Parathyroid adenoma (tissue), 2 donors: ENCODE results near the gene TNFSF10.

ENCODE experiments used
- H2AFZ ChIP-seq: fragments of 300-600 bp; sonication (generic); one replicate; pipeline ENCODE4 v1.7.0; 2017; ENCODE audit warnings: antibody characterized with exemption, mild to moderate bottlenecking
- H3K27ac ChIP-seq: fragments of 300-600 bp; sonication (generic); one replicate; pipeline ENCODE4 v1.7.0; 2017
- H3K27me3 ChIP-seq: fragments of 300-600 bp; sonication (generic); one replicate; pipeline ENCODE4 v1.7.0; 2017; ENCODE audit warnings: low read length; ENCODE audit not compliant: control insufficient read depth, insufficient read depth
- H3K36me3 ChIP-seq: fragments of 300-600 bp; sonication (generic); one replicate; pipeline ENCODE4 v1.7.0; 2017; ENCODE audit warnings: low read length; ENCODE audit not compliant: control insufficient read depth, insufficient read depth
- H3K4me1 ChIP-seq: fragments of 300-600 bp; sonication (generic); one replicate; pipeline ENCODE4 v1.7.0; 2017; ENCODE audit warnings: control low read depth
- H3K4me2 ChIP-seq: fragments of 300-600 bp; sonication (generic); one replicate; pipeline ENCODE4 v1.7.0; 2017; ENCODE audit warnings: low read length
- H3K4me3 ChIP-seq: fragments of 300-600 bp; sonication (generic); one replicate; pipeline ENCODE4 v1.7.0; 2017; ENCODE audit warnings: low read depth, low read length
- H3K79me2 ChIP-seq: fragments of 300-600 bp; sonication (generic); one replicate; pipeline ENCODE4 v1.7.0; 2017; ENCODE audit warnings: control low read depth
- H3K9ac ChIP-seq: fragments of 300-600 bp; sonication (generic); one replicate; pipeline ENCODE4 v1.7.0; 2017; ENCODE audit warnings: mild to moderate bottlenecking
- H3K9me3 ChIP-seq: fragments of 300-600 bp; sonication (generic); one replicate; pipeline ENCODE4 v1.7.0; 2017; ENCODE audit warnings: low read length; ENCODE audit not compliant: control insufficient read depth
- TF ChIP-seq, protein P1 (sequence below): fragments of 300-600 bp; sonication (generic); IDR thresholded peaks from one replicate; pipeline ENCODE4 v1.7.0; 2017; ENCODE audit warnings: antibody characterized with exemption, mild to moderate bottlenecking
- donor health status: primary hyperparathyroidism.

TNFSF10 gene

DNA sequence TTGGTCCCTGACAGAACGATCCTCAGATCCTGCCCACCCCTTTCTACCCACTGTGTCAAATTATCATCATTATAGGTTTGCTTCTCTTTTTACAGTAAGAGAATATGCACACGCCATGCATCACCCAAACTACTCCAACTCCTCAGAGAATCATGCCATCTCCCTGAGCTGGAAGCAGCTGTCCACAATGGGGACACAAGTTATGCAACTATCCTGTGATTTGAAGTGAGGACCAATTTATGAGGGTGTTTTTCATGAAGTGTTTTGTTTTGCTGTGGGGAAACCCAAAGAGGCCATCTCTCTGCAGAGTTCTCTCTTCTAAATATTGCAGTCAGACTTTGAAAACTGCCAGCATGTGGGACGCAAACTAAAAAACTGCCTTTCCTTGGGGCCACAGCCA lies 35.8 kb upstream of the TNFSF10 start:
- H3K79me2 ChIP-seq: no peaks in the 10 kb centered on the region
- H3K4me1 ChIP-seq: peaks cover 17% of the 10 kb centered on the region
- H3K4me3 ChIP-seq: no peak overlapping the region

DNA sequence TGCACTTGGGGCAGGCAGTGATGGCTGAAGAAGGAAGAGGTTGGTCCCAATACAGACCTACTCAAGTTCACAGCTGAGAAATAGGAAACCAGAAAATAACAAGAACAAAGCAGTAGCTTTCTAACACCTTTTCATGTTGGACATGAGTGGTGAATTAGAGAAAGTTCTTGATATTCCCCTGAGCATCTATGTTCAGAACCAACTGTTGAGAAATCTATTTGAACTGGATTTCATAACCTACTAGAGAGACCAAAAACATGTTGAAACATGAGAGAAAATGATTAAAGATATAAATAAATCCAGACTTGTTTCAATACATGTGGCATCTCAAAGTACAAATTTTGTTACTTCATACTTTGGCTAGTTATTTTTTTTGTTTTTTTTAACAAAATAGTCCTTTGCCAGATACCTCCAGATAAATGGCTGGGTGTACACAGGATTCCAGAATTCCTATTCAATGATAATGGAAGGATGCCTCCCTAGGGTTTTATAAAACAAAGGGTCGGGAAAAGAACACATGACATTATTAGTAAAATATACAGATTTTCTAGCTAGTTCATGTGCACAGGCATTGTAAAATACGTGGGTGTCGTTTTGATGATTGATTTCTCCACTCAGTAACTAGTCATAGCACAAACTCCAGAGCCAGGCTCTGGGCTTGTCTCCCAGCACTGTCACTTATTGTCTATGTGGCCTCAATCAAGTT lies 34.4 kb upstream of the TNFSF10 start:
- H3K4me1 ChIP-seq: peaks cover 16% of the 10 kb centered on the region
- H3K4me2 ChIP-seq: no peak overlapping the region
- no peak overlapping the region for H3K9ac ChIP-seq

More for the DNA sequence above, 35.8 kb upstream of the TNFSF10 start:
- TF ChIP-seq, protein P1, sequence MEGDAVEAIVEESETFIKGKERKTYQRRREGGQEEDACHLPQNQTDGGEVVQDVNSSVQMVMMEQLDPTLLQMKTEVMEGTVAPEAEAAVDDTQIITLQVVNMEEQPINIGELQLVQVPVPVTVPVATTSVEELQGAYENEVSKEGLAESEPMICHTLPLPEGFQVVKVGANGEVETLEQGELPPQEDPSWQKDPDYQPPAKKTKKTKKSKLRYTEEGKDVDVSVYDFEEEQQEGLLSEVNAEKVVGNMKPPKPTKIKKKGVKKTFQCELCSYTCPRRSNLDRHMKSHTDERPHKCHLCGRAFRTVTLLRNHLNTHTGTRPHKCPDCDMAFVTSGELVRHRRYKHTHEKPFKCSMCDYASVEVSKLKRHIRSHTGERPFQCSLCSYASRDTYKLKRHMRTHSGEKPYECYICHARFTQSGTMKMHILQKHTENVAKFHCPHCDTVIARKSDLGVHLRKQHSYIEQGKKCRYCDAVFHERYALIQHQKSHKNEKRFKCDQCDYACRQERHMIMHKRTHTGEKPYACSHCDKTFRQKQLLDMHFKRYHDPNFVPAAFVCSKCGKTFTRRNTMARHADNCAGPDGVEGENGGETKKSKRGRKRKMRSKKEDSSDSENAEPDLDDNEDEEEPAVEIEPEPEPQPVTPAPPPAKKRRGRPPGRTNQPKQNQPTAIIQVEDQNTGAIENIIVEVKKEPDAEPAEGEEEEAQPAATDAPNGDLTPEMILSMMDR: no peak
- Histone ChIP-seq H3K36me3 (no peaks in the 10 kb centered on the region), H3K27ac (peak overlapping the region; percentile 38), H3K4me2 (no peak overlapping the region), H2AFZ (peak overlapping the region; percentile 35), H3K9ac (no peak overlapping the region), H3K27me3 (no peaks in the 10 kb centered on the region), H3K9me3 (no peaks in the 10 kb centered on the region)

DNA sequence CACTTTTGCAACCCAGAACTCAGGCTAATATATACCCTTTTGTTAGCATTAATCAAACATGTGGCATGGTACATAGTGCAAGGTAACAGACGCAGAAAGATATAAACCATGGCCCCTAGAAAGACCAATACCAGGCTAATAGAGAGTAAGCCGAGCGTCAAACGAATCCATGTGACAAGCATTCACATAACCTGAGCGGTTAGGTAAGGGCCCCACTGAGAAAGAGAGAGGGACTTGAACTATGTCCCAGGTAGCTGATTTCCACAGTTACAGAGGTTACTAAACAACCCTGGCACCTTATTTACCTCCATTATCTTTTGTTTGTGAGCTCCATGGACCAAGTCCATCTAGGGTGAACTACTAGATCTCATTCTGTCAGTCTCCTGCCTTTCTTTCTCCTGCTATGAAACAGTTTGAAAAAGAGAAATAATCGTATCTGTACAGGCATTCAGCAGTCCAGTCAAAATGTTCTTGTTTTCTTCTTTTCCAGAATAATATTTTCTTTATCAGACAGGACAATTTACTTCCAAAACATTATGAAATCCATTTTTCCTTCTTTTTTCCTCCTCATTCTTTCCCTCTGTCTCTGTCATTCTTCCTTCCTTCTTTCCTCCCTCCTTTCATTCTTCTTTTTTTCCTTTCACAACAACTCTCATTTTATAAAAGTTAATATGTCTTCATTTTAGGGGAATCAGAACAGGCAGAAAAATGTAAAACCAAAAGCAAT lies 30.5 kb upstream of the TNFSF10 start:
- Histone ChIP-seq H3K36me3 (no peaks in the 10 kb centered on the region), H3K4me2 (no peak overlapping the region), H3K79me2 (no peaks in the 10 kb centered on the region), H3K9me3 (no peaks in the 10 kb centered on the region), H3K9ac (no peak overlapping the region), H3K27ac (peak overlapping the region; percentile 82), H3K27me3 (no peaks in the 10 kb centered on the region), H3K4me3 (no peak overlapping the region), H3K4me1 (peaks cover 43% of the 10 kb centered on the region), H2AFZ (peak overlapping the region; percentile 70)
- TF ChIP-seq, protein P1: no peak

More for the DNA sequence above, 34.4 kb upstream of the TNFSF10 start:
- no peaks in the 10 kb centered on the region for H3K27me3 ChIP-seq
- no peaks in the 10 kb centered on the region for H3K79me2 ChIP-seq
- H3K4me3 ChIP-seq: no peak overlapping the region
- TF ChIP-seq, protein P1: no peak
- H3K27ac ChIP-seq: peak overlapping the region; percentile 11
- H3K36me3 ChIP-seq: no peaks in the 10 kb centered on the region
- peak overlapping the region; percentile 59 for H2AFZ ChIP-seq
- H3K9me3 ChIP-seq: no peaks in the 10 kb centered on the region

DNA sequence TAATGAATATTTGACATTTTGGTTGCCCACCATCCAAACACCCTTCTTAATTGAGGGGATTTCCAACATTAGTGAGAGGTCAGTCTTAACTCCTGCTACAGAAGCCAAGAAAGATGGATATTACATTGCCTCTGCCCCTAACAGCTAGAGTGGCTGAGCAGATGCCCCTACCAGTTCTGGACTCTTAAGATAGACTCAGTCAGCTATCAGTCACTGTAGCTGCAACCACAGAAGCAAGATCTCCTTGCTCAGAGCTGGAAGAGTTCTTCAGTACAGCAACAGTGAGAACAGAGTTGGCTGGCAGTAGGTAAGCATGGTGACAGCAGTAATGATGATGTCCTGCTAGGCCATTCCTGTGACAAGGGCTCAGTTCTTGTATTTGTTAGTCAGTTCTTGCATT lies 29.4 kb upstream of the TNFSF10 start:
- TF ChIP-seq, protein P1: no peak
- H3K9ac ChIP-seq: no peak overlapping the region
- H3K79me2 ChIP-seq: no peaks in the 10 kb centered on the region
- no peak overlapping the region for H3K4me2 ChIP-seq
- no peaks in the 10 kb centered on the region for H3K36me3 ChIP-seq
- peak overlapping the region; percentile 82 for H3K27ac ChIP-seq
- peak overlapping the region; percentile 70 for H2AFZ ChIP-seq
- no peaks in the 10 kb centered on the region for H3K27me3 ChIP-seq
- H3K4me1 ChIP-seq: peaks cover 52% of the 10 kb centered on the region
- H3K4me3 ChIP-seq: no peak overlapping the region
- no peaks in the 10 kb centered on the region for H3K9me3 ChIP-seq
